ENCODE data around the gene CCL28. TPM values are rescaled to one million over a fixed set of nuclear protein-coding genes. Genes with fewer than 3 reads are reported as not detected.

CCL28 gene
- total and polyA plus RNA-seq, 9 of the 15 experiments (the other 6 are each of a cell fraction or from before 2014, with no cell fraction given): not detected

DNA sequence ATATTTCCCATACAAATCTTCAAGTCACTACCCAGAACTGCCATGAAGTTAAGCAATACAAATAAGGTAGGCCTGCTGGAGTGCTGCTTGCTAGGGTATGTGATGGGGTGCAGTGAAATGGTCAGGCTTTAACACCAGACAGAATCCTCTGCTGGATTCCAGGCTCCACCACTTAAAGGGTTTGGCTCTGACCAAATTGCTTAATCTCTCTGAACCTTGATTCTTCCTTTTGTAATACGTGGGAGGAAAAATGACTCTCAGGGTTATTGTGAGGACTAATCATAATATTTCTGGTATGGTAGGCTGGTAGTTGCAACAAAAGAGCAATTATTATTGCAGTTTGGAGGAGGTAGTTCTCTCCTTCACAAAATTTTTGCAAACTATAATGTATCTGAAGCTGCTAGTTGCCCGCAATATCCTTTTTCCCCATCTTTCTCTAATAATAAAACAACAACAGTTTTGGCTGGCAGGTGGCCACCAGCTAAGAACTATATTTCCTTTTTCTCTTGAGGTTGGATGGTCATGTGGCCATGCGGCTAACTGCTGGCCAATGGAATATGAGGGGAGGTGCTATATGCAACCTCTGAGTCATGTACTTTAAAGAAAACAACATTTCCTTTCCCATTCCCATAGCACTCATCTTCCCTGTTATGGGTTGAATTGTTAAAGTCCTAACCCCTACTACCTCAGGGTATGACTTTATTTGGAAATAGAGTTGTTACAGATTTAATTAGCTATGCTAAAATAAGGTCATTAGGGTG lies 44.1 kb downstream of the CCL28 start (continued):
- TF ChIP-seq, protein P1, sequence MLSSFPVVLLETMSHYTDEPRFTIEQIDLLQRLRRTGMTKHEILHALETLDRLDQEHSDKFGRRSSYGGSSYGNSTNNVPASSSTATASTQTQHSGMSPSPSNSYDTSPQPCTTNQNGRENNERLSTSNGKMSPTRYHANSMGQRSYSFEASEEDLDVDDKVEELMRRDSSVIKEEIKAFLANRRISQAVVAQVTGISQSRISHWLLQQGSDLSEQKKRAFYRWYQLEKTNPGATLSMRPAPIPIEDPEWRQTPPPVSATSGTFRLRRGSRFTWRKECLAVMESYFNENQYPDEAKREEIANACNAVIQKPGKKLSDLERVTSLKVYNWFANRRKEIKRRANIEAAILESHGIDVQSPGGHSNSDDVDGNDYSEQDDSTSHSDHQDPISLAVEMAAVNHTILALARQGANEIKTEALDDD (IDR thresholded peaks at IDR 0.05): no peak
- TF ChIP-seq POLR2G (IDR thresholded peaks at IDR 0.05; ENCODE audit: low read depth, low read length) (no peak), GABPA (tag; conservative IDR thresholded peaks at IDR 0.05; ENCODE audit: low read depth) (no peak), RBM15 (IDR thresholded peaks at IDR 0.05; ENCODE audit: insufficient read depth, low read length) (no peak), ZNF253 (CRISPR knock-in tag; conservative IDR thresholded peaks at IDR 0.05) (no peak), PHF20 (IDR thresholded peaks at IDR 0.05; ENCODE audit: partially characterized antibody) (no peak), NR2C2 (CRISPR knock-in tag; IDR thresholded peaks at IDR 0.05) (no peak), NR2C2 (tag; IDR thresholded peaks at IDR 0.05) (no peak), KAT7 (CRISPR knock-in tag; IDR thresholded peaks at IDR 0.05; ENCODE audit: borderline replicate concordance) (no peak), RAD51 (IDR thresholded peaks at IDR 0.05; ENCODE audit: borderline replicate concordance, low read depth) (peak; percentile 65; the same call in 1 of the 2 replicates), MCM5 (IDR thresholded peaks at IDR 0.05; ENCODE audit: low read depth) (no peak), ZNF134 (CRISPR knock-in tag; conservative IDR thresholded peaks at IDR 0.05) (no peak), NFE2L1 (tag; IDR thresholded peaks at IDR 0.05; ENCODE audit: borderline replicate concordance, low read depth) (no peak), EWSR1 (IDR thresholded peaks at IDR 0.05; ENCODE audit: borderline replicate concordance, low read depth, partially characterized antibody) (no peak), NFYB (IDR thresholded peaks at IDR 0.05; ENCODE audit: extremely low read depth, insufficient read length) (peak; percentile 52), KAT8 (IDR thresholded peaks at IDR 0.05; ENCODE audit: low read depth) (no peak), PHTF2 (CRISPR knock-in tag; IDR thresholded peaks at IDR 0.05) (no peak), DACH1 (IDR thresholded peaks at IDR 0.05; ENCODE audit: partially characterized antibody) (no peak), NFE2 (IDR thresholded peaks at IDR 0.05; ENCODE audit: low read depth) (no peak), RBM22 (IDR thresholded peaks at IDR 0.05; ENCODE audit: low read depth, low read length, poor library complexity, severe bottlenecking) (no peak)
- TF ChIP-seq, protein P2, sequence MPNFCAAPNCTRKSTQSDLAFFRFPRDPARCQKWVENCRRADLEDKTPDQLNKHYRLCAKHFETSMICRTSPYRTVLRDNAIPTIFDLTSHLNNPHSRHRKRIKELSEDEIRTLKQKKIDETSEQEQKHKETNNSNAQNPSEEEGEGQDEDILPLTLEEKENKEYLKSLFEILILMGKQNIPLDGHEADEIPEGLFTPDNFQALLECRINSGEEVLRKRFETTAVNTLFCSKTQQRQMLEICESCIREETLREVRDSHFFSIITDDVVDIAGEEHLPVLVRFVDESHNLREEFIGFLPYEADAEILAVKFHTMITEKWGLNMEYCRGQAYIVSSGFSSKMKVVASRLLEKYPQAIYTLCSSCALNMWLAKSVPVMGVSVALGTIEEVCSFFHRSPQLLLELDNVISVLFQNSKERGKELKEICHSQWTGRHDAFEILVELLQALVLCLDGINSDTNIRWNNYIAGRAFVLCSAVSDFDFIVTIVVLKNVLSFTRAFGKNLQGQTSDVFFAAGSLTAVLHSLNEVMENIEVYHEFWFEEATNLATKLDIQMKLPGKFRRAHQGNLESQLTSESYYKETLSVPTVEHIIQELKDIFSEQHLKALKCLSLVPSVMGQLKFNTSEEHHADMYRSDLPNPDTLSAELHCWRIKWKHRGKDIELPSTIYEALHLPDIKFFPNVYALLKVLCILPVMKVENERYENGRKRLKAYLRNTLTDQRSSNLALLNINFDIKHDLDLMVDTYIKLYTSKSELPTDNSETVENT (CRISPR knock-in tag; IDR thresholded peaks at IDR 0.05): no peak
- TF ChIP-seq, protein P3, sequence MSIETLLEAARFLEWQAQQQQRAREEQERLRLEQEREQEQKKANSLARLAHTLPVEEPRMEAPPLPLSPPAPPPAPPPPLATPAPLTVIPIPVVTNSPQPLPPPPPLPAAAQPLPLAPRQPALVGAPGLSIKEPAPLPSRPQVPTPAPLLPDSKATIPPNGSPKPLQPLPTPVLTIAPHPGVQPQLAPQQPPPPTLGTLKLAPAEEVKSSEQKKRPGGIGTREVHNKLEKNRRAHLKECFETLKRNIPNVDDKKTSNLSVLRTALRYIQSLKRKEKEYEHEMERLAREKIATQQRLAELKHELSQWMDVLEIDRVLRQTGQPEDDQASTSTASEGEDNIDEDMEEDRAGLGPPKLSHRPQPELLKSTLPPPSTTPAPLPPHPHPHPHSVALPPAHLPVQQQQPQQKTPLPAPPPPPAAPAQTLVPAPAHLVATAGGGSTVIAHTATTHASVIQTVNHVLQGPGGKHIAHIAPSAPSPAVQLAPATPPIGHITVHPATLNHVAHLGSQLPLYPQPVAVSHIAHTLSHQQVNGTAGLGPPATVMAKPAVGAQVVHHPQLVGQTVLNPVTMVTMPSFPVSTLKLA (conservative IDR thresholded peaks at IDR 0.05): no peak
- TF ChIP-seq, protein P4, sequence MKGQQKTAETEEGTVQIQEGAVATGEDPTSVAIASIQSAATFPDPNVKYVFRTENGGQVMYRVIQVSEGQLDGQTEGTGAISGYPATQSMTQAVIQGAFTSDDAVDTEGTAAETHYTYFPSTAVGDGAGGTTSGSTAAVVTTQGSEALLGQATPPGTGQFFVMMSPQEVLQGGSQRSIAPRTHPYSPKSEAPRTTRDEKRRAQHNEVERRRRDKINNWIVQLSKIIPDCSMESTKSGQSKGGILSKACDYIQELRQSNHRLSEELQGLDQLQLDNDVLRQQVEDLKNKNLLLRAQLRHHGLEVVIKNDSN (CRISPR knock-in tag; IDR thresholded peaks at IDR 0.05): peak; percentile 66
